ENCODE data around the gene CEP192. TPM values are rescaled to one million over a fixed set of nuclear protein-coding genes. Genes with fewer than 3 reads are reported as not detected.
A peak's percentile ranks its signal among the peaks of the same experiment; 100 is the strongest.

CEP192 gene
- total and polyA plus RNA-seq, 2 of the 13 experiments (the other 11 are each of a cell fraction or from before 2014, with no cell fraction given): 15.3 to 24.7 TPM

- no peak for TF ChIP-seq BCLAF1 (IDR thresholded peaks at IDR 0.05)
- peak; percentile 76; the same call in 1 of the 2 replicates for TF ChIP-seq ZNF446 (CRISPR knock-in tag; IDR thresholded peaks at IDR 0.05)
- TF ChIP-seq ZNF510 (CRISPR knock-in tag; IDR thresholded peaks at IDR 0.05; ENCODE audit: low read depth): peak; percentile 95
- peak; percentile 39; the same call in 1 of the 2 replicates for TF ChIP-seq ZNF609 (CRISPR knock-in tag; IDR thresholded peaks at IDR 0.05; ENCODE audit: borderline replicate concordance)
- 0 out of 2 replicates have a peak, but pooled peaks have one; percentile 72 for TF ChIP-seq NCOA5 (CRISPR knock-in tag; IDR thresholded peaks at IDR 0.05)
- TF ChIP-seq ZNF781 (CRISPR knock-in tag; IDR thresholded peaks at IDR 0.05; ENCODE audit: borderline replicate concordance, not compliant biosample characterization): peak; percentile 96
- TF ChIP-seq, protein P1, sequence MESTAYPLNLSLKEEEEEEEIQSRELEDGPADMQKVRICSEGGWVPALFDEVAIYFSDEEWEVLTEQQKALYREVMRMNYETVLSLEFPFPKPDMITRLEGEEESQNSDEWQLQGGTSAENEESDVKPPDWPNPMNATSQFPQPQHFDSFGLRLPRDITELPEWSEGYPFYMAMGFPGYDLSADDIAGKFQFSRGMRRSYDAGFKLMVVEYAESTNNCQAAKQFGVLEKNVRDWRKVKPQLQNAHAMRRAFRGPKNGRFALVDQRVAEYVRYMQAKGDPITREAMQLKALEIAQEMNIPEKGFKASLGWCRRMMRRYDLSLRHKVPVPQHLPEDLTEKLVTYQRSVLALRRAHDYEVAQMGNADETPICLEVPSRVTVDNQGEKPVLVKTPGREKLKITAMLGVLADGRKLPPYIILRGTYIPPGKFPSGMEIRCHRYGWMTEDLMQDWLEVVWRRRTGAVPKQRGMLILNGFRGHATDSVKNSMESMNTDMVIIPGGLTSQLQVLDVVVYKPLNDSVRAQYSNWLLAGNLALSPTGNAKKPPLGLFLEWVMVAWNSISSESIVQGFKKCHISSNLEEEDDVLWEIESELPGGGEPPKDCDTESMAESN (CRISPR knock-in tag; conservative IDR thresholded peaks at IDR 0.05): peak; percentile 96
- TF ChIP-seq ZNF598 (CRISPR knock-in tag; IDR thresholded peaks at IDR 0.05; ENCODE audit: borderline replicate concordance): peak; percentile 70; the same call in 1 of the 2 replicates
- peak; percentile 71; the same call in 1 of the 2 replicates for TF ChIP-seq ZSCAN29 (CRISPR knock-in tag; conservative IDR thresholded peaks at IDR 0.05)
- TF ChIP-seq ZNF670 (CRISPR knock-in tag; IDR thresholded peaks at IDR 0.05; ENCODE audit: borderline replicate concordance): peak; percentile 69; the same call in 1 of the 2 replicates
- peak; percentile 71; the same call in 1 of the 2 replicates for TF ChIP-seq ZNF343 (CRISPR knock-in tag; IDR thresholded peaks at IDR 0.05)
- TF ChIP-seq ATM (IDR thresholded peaks at IDR 0.05; ENCODE audit: borderline replicate concordance): no peak
- TF ChIP-seq, protein P2, sequence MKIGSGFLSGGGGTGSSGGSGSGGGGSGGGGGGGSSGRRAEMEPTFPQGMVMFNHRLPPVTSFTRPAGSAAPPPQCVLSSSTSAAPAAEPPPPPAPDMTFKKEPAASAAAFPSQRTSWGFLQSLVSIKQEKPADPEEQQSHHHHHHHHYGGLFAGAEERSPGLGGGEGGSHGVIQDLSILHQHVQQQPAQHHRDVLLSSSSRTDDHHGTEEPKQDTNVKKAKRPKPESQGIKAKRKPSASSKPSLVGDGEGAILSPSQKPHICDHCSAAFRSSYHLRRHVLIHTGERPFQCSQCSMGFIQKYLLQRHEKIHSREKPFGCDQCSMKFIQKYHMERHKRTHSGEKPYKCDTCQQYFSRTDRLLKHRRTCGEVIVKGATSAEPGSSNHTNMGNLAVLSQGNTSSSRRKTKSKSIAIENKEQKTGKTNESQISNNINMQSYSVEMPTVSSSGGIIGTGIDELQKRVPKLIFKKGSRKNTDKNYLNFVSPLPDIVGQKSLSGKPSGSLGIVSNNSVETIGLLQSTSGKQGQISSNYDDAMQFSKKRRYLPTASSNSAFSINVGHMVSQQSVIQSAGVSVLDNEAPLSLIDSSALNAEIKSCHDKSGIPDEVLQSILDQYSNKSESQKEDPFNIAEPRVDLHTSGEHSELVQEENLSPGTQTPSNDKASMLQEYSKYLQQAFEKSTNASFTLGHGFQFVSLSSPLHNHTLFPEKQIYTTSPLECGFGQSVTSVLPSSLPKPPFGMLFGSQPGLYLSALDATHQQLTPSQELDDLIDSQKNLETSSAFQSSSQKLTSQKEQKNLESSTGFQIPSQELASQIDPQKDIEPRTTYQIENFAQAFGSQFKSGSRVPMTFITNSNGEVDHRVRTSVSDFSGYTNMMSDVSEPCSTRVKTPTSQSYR (CRISPR knock-in tag; IDR thresholded peaks at IDR 0.05; ENCODE audit: borderline replicate concordance): peak; percentile 54; the same call in 1 of the 2 replicates
- no peak for TF ChIP-seq ZNF282 (IDR thresholded peaks at IDR 0.05; ENCODE audit: partially characterized antibody)
- TF ChIP-seq HES4 (CRISPR knock-in tag; IDR thresholded peaks at IDR 0.05; ENCODE audit: borderline replicate concordance): peak; percentile 85
Measured at GRCh38 chr18:12990967-12991820, at the start of gene CEP192 (continued).

All from HepG2 (cell line).